GM18502 (cell line): ENCODE data around the gene DPEP2NB.
"Not testable (repeated sequence)": the region's sequence is repeated elsewhere in the genome, so short reads cannot be mapped to it uniquely, and the experiment has no call there.

Source experiments
- ATAC-seq: cut with Tn5 transposase; IDR thresholded peaks from one replicate; pipeline ENCODE4 v1.9.1; 2021; ENCODE audit warnings: mild to moderate bottlenecking; ENCODE audit not compliant: unreplicated experiment, poor library complexity

The DPEP2NB gene

GRCh38 chr16:68015681-68016080, at the start of gene DPEP2NB:
Gene DPEP2NB (minus strand): TSS chr16:68015911. CDS start chr16:68015770, 141 bp downstream.
- no peak for ATAC-seq

GRCh38 chr16:68064791-68065365, 49.2 kb upstream of the DPEP2NB start:
- ATAC-seq: no peak

GRCh38 chr16:68062910-68063393, 47.2 kb upstream of the DPEP2NB start:
- no peak for ATAC-seq

GRCh38 chr16:68061396-68061795, 45.7 kb upstream of the DPEP2NB start:
- ATAC-seq: no peak

- no peak for ATAC-seq
These were observed 44.1 kb upstream of the DPEP2NB start for GRCh38 chr16:68059804-68060203.

- ATAC-seq: no peak
These were observed 39.7 kb upstream of the DPEP2NB start for GRCh38 chr16:68055395-68055794.

- no peak for ATAC-seq
These were observed 33.7 kb upstream of the DPEP2NB start for GRCh38 chr16:68049449-68049848.

- no peak for ATAC-seq
These were observed 32.3 kb upstream of the DPEP2NB start for GRCh38 chr16:68047987-68048386.

GRCh38 chr16:68046106-68046505, 30.4 kb upstream of the DPEP2NB start:
- no peak for ATAC-seq

GRCh38 chr16:68041783-68042182, 26.1 kb upstream of the DPEP2NB start:
- no peak for ATAC-seq

- ATAC-seq: no peak
These were observed 25.0 kb upstream of the DPEP2NB start for GRCh38 chr16:68040506-68041288.

GRCh38 chr16:68037841-68038597, 22.3 kb upstream of the DPEP2NB start:
- peak; percentile 46 for ATAC-seq

GRCh38 chr16:68035227-68035626, 19.5 kb upstream of the DPEP2NB start:
- no peak for ATAC-seq

GRCh38 chr16:68033101-68033500, 17.4 kb upstream of the DPEP2NB start:
- ATAC-seq: no peak

- ATAC-seq: no peak
These were observed 16.2 kb upstream of the DPEP2NB start for GRCh38 chr16:68031951-68032350.

- not testable (repeated sequence) for ATAC-seq
These were observed 14.4 kb upstream of the DPEP2NB start for GRCh38 chr16:68030108-68030507.

- ATAC-seq: no peak
These were observed 13.3 kb upstream of the DPEP2NB start for GRCh38 chr16:68028996-68029395.

GRCh38 chr16:68022728-68023537, 7.2 kb upstream of the DPEP2NB start, which contains the start of the genes DDX28 and DUS2:
Gene DDX28 (minus strand): TSS chr16:68023232. CDS start chr16:68023202, 30 bp downstream.
Gene DUS2 (plus strand): TSS chr16:68023284. CDS start chr16:68038024, 14,740 bp downstream.
- peak; percentile 77 for ATAC-seq

- peak; percentile 8 for ATAC-seq
These were observed 6.6 kb upstream of the DPEP2NB start for GRCh38 chr16:68022278-68022727.

- ATAC-seq: no peak
These were observed 5.8 kb upstream of the DPEP2NB start for GRCh38 chr16:68021490-68021889.
